Neural cell (in vitro differentiated cells): ENCODE data around the gene NAB2. TPM values are rescaled to one million over a fixed set of nuclear protein-coding genes. Genes with fewer than 3 reads are reported as not detected.

ENCODE experiments used
- H2AFZ ChIP-seq: fragments of 200-600, 300-800 bp; sonication (generic), shearing (Covaris generic); 2 replicates; pipeline ENCODE4 v1.6.0; 2014; ENCODE audit warnings: low read depth, mild to moderate bottlenecking, antibody characterized with exemption, low read length, moderate library complexity
- H3F3A ChIP-seq: fragments of 200-600 bp; shearing (Covaris generic); 2 replicates; pipeline ENCODE4 v1.6.1; 2016; ENCODE audit warnings: mild to moderate bottlenecking, moderate library complexity, mixed read lengths, antibody characterized with exemption, low read length; ENCODE audit not compliant: insufficient read depth, poor library complexity, severe bottlenecking
- H3K27ac ChIP-seq: fragments of 200-600, 300-800 bp; sonication (generic), shearing (Covaris generic); 2 replicates; pipeline ENCODE4 v1.5.1; 2014; ENCODE audit warnings: mild to moderate bottlenecking, low read length, moderate library complexity
- H3K27me3 ChIP-seq: fragments of 300-800, 200-600 bp; sonication (generic), shearing (Covaris generic); 2 replicates; pipeline ENCODE4 v1.6.0; 2014; ENCODE audit warnings: mild to moderate bottlenecking, low read depth, low read length, moderate library complexity; ENCODE audit not compliant: insufficient read depth
- H3K36me3 ChIP-seq: fragments of 300-800, 200-600 bp; sonication (generic), shearing (Covaris generic); 2 replicates; pipeline ENCODE4 v1.5.1; 2014; ENCODE audit warnings: mild to moderate bottlenecking, antibody characterized with exemption, low read length, moderate library complexity; ENCODE audit not compliant: insufficient read depth
- H3K4me2 ChIP-seq: fragments of 300-800, 200-600 bp; sonication (generic), shearing (Covaris generic); 2 replicates; pipeline ENCODE4 v1.6.0; 2014; ENCODE audit warnings: mild to moderate bottlenecking, low read length
- H3K4me3 ChIP-seq: fragments of 300-800, 200-600 bp; sonication (generic), shearing (Covaris generic); 2 replicates; pipeline ENCODE4 v1.5.1; 2014; ENCODE audit warnings: mild to moderate bottlenecking, low read length, moderate library complexity
- H3K79me2 ChIP-seq: fragments of 200-600 bp; shearing (Covaris generic); replicated peaks from 2 replicates; pipeline ENCODE4 v1.6.0; 2014; ENCODE audit warnings: mild to moderate bottlenecking, low read length, moderate library complexity; ENCODE audit not compliant: insufficient read depth
- H3K9ac ChIP-seq: fragments of 300-800, 200-600 bp; sonication (generic), shearing (Covaris generic); 2 replicates; pipeline ENCODE4 v1.6.1; 2016; ENCODE audit warnings: mild to moderate bottlenecking, low read length, mixed read lengths
- H3K9me2 ChIP-seq: fragments of 200-600 bp; shearing (Covaris generic); 2 replicates; pipeline ENCODE4 v1.6.1; 2016; ENCODE audit warnings: mild to moderate bottlenecking, low read length, mixed read lengths; ENCODE audit not compliant: insufficient read depth
- H3K9me3 ChIP-seq: fragments of 200-600, 300-800 bp; sonication (generic), shearing (Covaris generic); 2 replicates; pipeline ENCODE4 v1.6.1; 2016; ENCODE audit warnings: mild to moderate bottlenecking, mixed run types, low read length, moderate library complexity, mixed read lengths
- H4K20me1 ChIP-seq: fragments of 200-600 bp; shearing (Covaris generic); 2 replicates; pipeline ENCODE4 v1.6.1; 2016; ENCODE audit warnings: mild to moderate bottlenecking, mixed run types; ENCODE audit not compliant: insufficient read depth
- EP300 ChIP-seq: fragments of 450-650 bp; conservative IDR thresholded peaks from 2 replicates; pipeline ENCODE4 v1.6.1; 2014; ENCODE audit warnings: antibody characterized with exemption, mild to moderate bottlenecking, moderate library complexity; ENCODE audit not compliant: poor library complexity, severe bottlenecking
- EZH2 ChIP-seq: fragments of 200-600, 300-800 bp; shearing (Covaris generic), sonication (generic); IDR thresholded peaks from 2 replicates; pipeline ENCODE4 v1.6.1; 2014; ENCODE audit warnings: antibody characterized with exemption, low read length, borderline replicate concordance, mild to moderate bottlenecking; ENCODE audit not compliant: insufficient read depth, poor library complexity, severe bottlenecking
- MXI1 ChIP-seq: fragments of 450-650 bp; conservative IDR thresholded peaks from 2 replicates; pipeline ENCODE4 v1.6.1; 2014; ENCODE audit warnings: antibody characterized with exemption, mild to moderate bottlenecking; ENCODE audit not compliant: poor library complexity, severe bottlenecking
- POLR2AphosphoS5 ChIP-seq: IDR thresholded peaks from 2 replicates; pipeline ENCODE4 v1.6.1; 2012
- RAD21 ChIP-seq: fragments of 450-650 bp; conservative IDR thresholded peaks from 2 replicates; pipeline ENCODE4 v1.6.1; 2014; ENCODE audit warnings: antibody characterized with exemption, mild to moderate bottlenecking, moderate library complexity
- SMC3 ChIP-seq: fragments of 450-650 bp; conservative IDR thresholded peaks from 2 replicates; pipeline ENCODE4 v1.6.1; 2014; ENCODE audit warnings: antibody characterized with exemption, mild to moderate bottlenecking, moderate library complexity; ENCODE audit not compliant: poor library complexity
- TAF1 ChIP-seq: IDR thresholded peaks from 2 replicates; pipeline ENCODE4 v1.6.1; 2012; ENCODE audit warnings: low read depth
- polyA plus RNA-seq: library from polyadenylated mRNA; depleted of rRNA; stranded (reverse); fragments of >200 nt; gene quantifications from 2 replicates; pipeline ENCODE4 v1.2.3, GENCODE V29; 2014
- TF ChIP-seq, protein P1 (sequence below): IDR thresholded peaks from 2 replicates; pipeline ENCODE4 v1.6.1; 2012; ENCODE audit warnings: borderline replicate concordance
- TF ChIP-seq, protein P2 (sequence below): fragments of 450-650 bp; IDR thresholded peaks from 2 replicates; pipeline ENCODE4 v1.5.1; 2014; ENCODE audit warnings: antibody characterized with exemption, mild to moderate bottlenecking, moderate library complexity; ENCODE audit not compliant: poor library complexity, severe bottlenecking

The NAB2 gene
- polyA plus RNA-seq, 1 donor from 2014 or later = 15.6 TPM

DNA sequence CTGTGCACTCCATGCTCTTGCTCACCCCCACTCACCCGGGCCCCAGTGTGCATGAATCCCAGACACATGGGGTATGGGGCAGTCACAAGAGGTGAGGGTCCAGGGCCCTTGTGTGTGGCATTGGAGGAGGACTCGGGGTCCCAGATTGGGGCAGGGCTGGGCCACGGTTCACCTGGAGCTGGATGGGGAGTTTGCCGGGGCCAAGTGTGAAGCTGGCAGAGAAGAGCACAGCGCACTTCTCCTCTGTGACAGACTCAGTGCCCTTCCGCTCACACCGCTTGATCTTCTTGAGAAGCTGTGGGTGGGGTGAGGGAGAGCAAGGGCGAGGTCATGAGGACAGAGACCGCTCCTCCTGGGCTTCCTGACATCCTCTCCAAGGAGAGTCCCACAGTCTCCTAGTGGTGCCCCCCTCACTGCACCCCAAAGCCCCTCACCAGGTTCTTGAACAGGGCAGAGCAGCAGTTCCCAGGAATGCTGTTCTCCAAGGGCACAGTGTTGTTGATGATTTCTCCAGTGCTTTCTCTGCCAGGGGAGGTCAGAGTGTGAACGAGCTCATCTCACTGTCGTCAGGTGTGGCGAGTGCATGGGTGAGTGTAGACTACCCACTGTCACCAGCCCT, 15.5 kb downstream of the NAB2 start:
- TF ChIP-seq RAD21 = no peak
- TF ChIP-seq MXI1 = no peak
- TF ChIP-seq, protein P1, sequence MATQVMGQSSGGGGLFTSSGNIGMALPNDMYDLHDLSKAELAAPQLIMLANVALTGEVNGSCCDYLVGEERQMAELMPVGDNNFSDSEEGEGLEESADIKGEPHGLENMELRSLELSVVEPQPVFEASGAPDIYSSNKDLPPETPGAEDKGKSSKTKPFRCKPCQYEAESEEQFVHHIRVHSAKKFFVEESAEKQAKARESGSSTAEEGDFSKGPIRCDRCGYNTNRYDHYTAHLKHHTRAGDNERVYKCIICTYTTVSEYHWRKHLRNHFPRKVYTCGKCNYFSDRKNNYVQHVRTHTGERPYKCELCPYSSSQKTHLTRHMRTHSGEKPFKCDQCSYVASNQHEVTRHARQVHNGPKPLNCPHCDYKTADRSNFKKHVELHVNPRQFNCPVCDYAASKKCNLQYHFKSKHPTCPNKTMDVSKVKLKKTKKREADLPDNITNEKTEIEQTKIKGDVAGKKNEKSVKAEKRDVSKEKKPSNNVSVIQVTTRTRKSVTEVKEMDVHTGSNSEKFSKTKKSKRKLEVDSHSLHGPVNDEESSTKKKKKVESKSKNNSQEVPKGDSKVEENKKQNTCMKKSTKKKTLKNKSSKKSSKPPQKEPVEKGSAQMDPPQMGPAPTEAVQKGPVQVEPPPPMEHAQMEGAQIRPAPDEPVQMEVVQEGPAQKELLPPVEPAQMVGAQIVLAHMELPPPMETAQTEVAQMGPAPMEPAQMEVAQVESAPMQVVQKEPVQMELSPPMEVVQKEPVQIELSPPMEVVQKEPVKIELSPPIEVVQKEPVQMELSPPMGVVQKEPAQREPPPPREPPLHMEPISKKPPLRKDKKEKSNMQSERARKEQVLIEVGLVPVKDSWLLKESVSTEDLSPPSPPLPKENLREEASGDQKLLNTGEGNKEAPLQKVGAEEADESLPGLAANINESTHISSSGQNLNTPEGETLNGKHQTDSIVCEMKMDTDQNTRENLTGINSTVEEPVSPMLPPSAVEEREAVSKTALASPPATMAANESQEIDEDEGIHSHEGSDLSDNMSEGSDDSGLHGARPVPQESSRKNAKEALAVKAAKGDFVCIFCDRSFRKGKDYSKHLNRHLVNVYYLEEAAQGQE = no peak
- TF ChIP-seq TAF1 = no peak
- TF ChIP-seq EP300 = no peak
- TF ChIP-seq, protein P2, sequence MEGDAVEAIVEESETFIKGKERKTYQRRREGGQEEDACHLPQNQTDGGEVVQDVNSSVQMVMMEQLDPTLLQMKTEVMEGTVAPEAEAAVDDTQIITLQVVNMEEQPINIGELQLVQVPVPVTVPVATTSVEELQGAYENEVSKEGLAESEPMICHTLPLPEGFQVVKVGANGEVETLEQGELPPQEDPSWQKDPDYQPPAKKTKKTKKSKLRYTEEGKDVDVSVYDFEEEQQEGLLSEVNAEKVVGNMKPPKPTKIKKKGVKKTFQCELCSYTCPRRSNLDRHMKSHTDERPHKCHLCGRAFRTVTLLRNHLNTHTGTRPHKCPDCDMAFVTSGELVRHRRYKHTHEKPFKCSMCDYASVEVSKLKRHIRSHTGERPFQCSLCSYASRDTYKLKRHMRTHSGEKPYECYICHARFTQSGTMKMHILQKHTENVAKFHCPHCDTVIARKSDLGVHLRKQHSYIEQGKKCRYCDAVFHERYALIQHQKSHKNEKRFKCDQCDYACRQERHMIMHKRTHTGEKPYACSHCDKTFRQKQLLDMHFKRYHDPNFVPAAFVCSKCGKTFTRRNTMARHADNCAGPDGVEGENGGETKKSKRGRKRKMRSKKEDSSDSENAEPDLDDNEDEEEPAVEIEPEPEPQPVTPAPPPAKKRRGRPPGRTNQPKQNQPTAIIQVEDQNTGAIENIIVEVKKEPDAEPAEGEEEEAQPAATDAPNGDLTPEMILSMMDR = no peak
- TF ChIP-seq EZH2 = no peak
- TF ChIP-seq SMC3 = no peak
- no peak for TF ChIP-seq POLR2AphosphoS5

DNA sequence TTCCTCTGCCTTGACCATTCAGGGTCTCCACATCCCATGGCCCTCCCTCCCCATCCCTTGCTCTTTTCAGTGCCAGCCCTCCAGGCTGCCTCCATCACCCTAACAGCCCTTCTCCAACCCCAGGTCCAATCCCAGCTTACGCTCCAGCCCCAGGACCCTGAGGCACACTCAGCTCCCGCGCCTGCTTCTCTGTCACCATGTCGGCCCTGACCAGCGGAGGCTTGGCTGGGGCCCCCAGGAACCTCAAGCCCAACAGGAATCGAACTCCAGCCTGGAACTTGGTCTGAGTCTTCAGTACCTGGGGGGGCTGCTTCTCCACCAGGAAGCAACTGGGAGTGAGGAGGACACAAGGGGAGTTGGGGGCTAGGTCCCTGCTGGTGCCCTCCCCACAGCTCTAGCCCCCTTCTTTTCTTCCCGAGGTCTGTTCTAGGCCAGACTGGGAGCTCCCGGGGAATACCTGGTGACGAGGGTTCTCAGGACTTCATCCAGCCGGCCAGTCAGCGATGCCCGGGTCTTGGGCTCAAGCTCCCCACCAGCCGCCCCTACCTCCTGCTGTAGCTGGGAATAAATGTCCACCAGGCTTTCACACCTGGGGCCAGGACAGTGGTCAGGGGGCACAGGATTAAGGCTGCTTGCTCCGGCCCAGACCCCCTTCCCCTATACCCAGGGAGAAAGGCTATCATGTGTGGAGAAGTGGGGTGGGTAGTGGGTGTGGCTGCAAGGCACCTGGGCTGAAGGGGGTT, 16.3 kb downstream of the NAB2 start:
- no peaks in the 10 kb centered on the region for H3K79me2 ChIP-seq
- no peaks in the 10 kb centered on the region for H3K27me3 ChIP-seq
- H3K4me2 ChIP-seq = no peak overlapping the region
- H3K9me3 ChIP-seq = no peaks in the 10 kb centered on the region
- no peaks in the 10 kb centered on the region for H4K20me1 ChIP-seq
- no peak overlapping the region for H3K9ac ChIP-seq
- no peaks in the 10 kb centered on the region for H3K9me2 ChIP-seq
- TF ChIP-seq RAD21 (no peak), SMC3 (no peak), EP300 (no peak), MXI1 (no peak), EZH2 (no peak), POLR2AphosphoS5 (no peak), TAF1 (no peak)
- TF ChIP-seq, protein P1 = no peak
- TF ChIP-seq, protein P2 = no peak
- no peak overlapping the region for H3K4me3 ChIP-seq
- no peak overlapping the region for H2AFZ ChIP-seq
- no peak overlapping the region for H3K27ac ChIP-seq
- H3F3A ChIP-seq = no peaks in the 10 kb centered on the region
- H3K36me3 ChIP-seq = no peaks in the 10 kb centered on the region

More for the DNA sequence above, 15.5 kb downstream of the NAB2 start:
- no peaks in the 10 kb centered on the region for H3K36me3 ChIP-seq
- H4K20me1 ChIP-seq = no peaks in the 10 kb centered on the region
- no peak overlapping the region for H3K4me3 ChIP-seq
- no peak overlapping the region for H3K9ac ChIP-seq
- H2AFZ ChIP-seq = no peak overlapping the region
- no peaks in the 10 kb centered on the region for H3K9me3 ChIP-seq
- no peaks in the 10 kb centered on the region for H3K79me2 ChIP-seq
- no peaks in the 10 kb centered on the region for H3F3A ChIP-seq
- no peak overlapping the region for H3K4me2 ChIP-seq
- no peaks in the 10 kb centered on the region for H3K27me3 ChIP-seq
- H3K27ac ChIP-seq = no peak overlapping the region
- no peaks in the 10 kb centered on the region for H3K9me2 ChIP-seq
